HepG2 (cell line): ENCODE data around the gene TAF6. TPM values are rescaled to one million over a fixed set of nuclear protein-coding genes. Genes with fewer than 3 reads are reported as not detected.

ENCODE experiments used
- ATF1 ChIP-seq: IDR thresholded peaks from 2 replicates; pipeline ENCODE4 v1.6.1; 2016; ENCODE audit warnings: mild to moderate bottlenecking, control low read depth
- CENPT ChIP-seq: sonication (generic); formaldehyde crosslinking; IDR thresholded peaks from 2 replicates; pipeline ENCODE4 v1.8.0; 2022; ENCODE audit warnings: low read depth, mild to moderate bottlenecking, moderate library complexity, missing genetic modification reagents
- ETV6 ChIP-seq: sonication (generic); formaldehyde crosslinking; conservative IDR thresholded peaks from 2 replicates; pipeline ENCODE4 v1.4.0; 2020; ENCODE audit warnings: missing genetic modification reagents
- FOSL1 ChIP-seq: sonication (generic); formaldehyde crosslinking; IDR thresholded peaks from 2 replicates; pipeline ENCODE4 v1.9.0; 2021; ENCODE audit warnings: missing genetic modification reagents, borderline replicate concordance
- HDAC6 ChIP-seq: fragments of 200-600 bp; sonication (generic); IDR thresholded peaks from 2 replicates; pipeline ENCODE4 v1.7.0; 2017; ENCODE audit warnings: mild to moderate bottlenecking, antibody characterized with exemption, low read length, low read depth
- HNRNPUL1 ChIP-seq: fragments of 200-400 bp; formaldehyde crosslinking; IDR thresholded peaks from 2 replicates; pipeline ENCODE4 v1.6.1; 2017; ENCODE audit warnings: low read depth, mild to moderate bottlenecking, low read length, moderate library complexity
- KDM2A ChIP-seq: sonication (generic); formaldehyde crosslinking; IDR thresholded peaks from 2 replicates; pipeline ENCODE4 v1.4.0; 2020; ENCODE audit warnings: low read depth, missing genetic modification reagents, borderline replicate concordance
- KDM4B ChIP-seq: sonication (generic); formaldehyde crosslinking; IDR thresholded peaks from 2 replicates; pipeline ENCODE4 v1.4.0; 2020; ENCODE audit warnings: missing genetic modification reagents
- KLF11 ChIP-seq: IDR thresholded peaks from 2 replicates; pipeline ENCODE4 v1.6.1; 2016; ENCODE audit warnings: missing compliant biosample characterization
- NR2F1 ChIP-seq, 2 experiments: fragments of 450-650 bp in 1 of 2; formaldehyde crosslinking in 1 of 2; IDR thresholded peaks; 2 replicates each; pipeline versions ENCODE4 v1.5.0 to v1.6.1; 2016 to 2020; ENCODE audit warnings: mild to moderate bottlenecking in 1 of 2, missing compliant biosample characterization in 1 of 2, missing genetic modification reagents in 1 of 2, moderate library complexity in 1 of 2
- PTBP1 ChIP-seq: fragments of 200-400 bp; formaldehyde crosslinking; IDR thresholded peaks from 2 replicates; pipeline ENCODE4 v1.6.1; 2018; ENCODE audit warnings: low read length, low read depth; ENCODE audit not compliant: poor library complexity, severe bottlenecking
- RFX5 ChIP-seq: IDR thresholded peaks from 2 replicates; pipeline ENCODE4 v1.6.1; 2011; ENCODE audit warnings: low read depth, low read length, improper control_type of control experiment
- SMAD3 ChIP-seq: sonication (generic); formaldehyde crosslinking; IDR thresholded peaks from 2 replicates; pipeline ENCODE4 v1.4.0; 2020; ENCODE audit warnings: missing genetic modification reagents
- STAG1 ChIP-seq: sonication (generic); formaldehyde crosslinking; IDR thresholded peaks from 2 replicates; pipeline ENCODE4 v1.4.0; 2020; ENCODE audit warnings: missing genetic modification reagents
- YY1 ChIP-seq: IDR thresholded peaks from 2 replicates; pipeline ENCODE4 v1.6.1; 2011; ENCODE audit warnings: low read length, low read depth, moderate library complexity, mild to moderate bottlenecking; ENCODE audit not compliant: insufficient read depth, insufficient replicate concordance
- ZNF10 ChIP-seq: sonication (generic); formaldehyde crosslinking; IDR thresholded peaks from 2 replicates; pipeline ENCODE4 v1.4.0; 2020; ENCODE audit warnings: mild to moderate bottlenecking, low read depth, missing genetic modification reagents, borderline replicate concordance
- ZNF326 ChIP-seq: sonication (generic); formaldehyde crosslinking; IDR thresholded peaks from 2 replicates; pipeline ENCODE4 v1.4.0; 2020; ENCODE audit warnings: missing genetic modification reagents, borderline replicate concordance
- ZNF44 ChIP-seq: sonication (generic); formaldehyde crosslinking; IDR thresholded peaks from 2 replicates; pipeline ENCODE4 v1.5.1; 2020; ENCODE audit warnings: mild to moderate bottlenecking, missing genetic modification reagents
- ZNF501 ChIP-seq: sonication (generic); formaldehyde crosslinking; IDR thresholded peaks from 2 replicates; pipeline ENCODE4 v1.5.1; 2020; ENCODE audit warnings: mild to moderate bottlenecking, moderate library complexity, missing genetic modification reagents
- ZNF598 ChIP-seq: sonication (generic); formaldehyde crosslinking; IDR thresholded peaks from 2 replicates; pipeline ENCODE4 v1.5.1; 2020; ENCODE audit warnings: mild to moderate bottlenecking, missing genetic modification reagents, borderline replicate concordance
- ZNF7 ChIP-seq: IDR thresholded peaks from 2 replicates; pipeline ENCODE4 v1.6.1; 2016; ENCODE audit warnings: missing biosample characterization, missing genetic modification reagents
- ZNF782 ChIP-seq: sonication (generic); formaldehyde crosslinking; IDR thresholded peaks from 2 replicates; pipeline ENCODE4 v1.4.0; 2020; ENCODE audit warnings: missing genetic modification reagents, mild to moderate bottlenecking, borderline replicate concordance
- polyA plus RNA-seq, 8 experiments: library from polyadenylated mRNA; depleted of rRNA in 3 of 8; stranded (reverse) in 7 of 8; unstranded in 1 of 8; fragments of >200 nt; fragmentation: Illumina TruSeq in 4 of 8; extraction: Trizol in 4 of 8; gene quantifications; 2 replicates each; pipeline versions ENCODE4 v1.2.1 to v1.2.3, GENCODE V29; 2011 to 2016; ENCODE audit warnings: low read depth in 4 of 8, missing spikeins in 1 of 8, mixed read lengths in 1 of 8; ENCODE audit not compliant: insufficient read depth in 1 of 8
- total RNA-seq, 5 experiments: library from RNA; depleted of rRNA; stranded (reverse); fragments of >200 nt; fragmentation: Illumina TruSeq; extraction: Trizol; gene quantifications; 2 replicates each; pipeline ENCODE4 v1.2.3, GENCODE V29; 2016; ENCODE audit warnings: low read depth in 1 of 5
- TF ChIP-seq, protein P1 (sequence below): sonication (generic); formaldehyde crosslinking; IDR thresholded peaks from 2 replicates; pipeline ENCODE4 v1.8.0; 2022; ENCODE audit warnings: mild to moderate bottlenecking, missing genetic modification reagents
- TF ChIP-seq, protein P2 (sequence below): sonication (generic); formaldehyde crosslinking; IDR thresholded peaks from 2 replicates; pipeline ENCODE4 v1.4.0; 2020; ENCODE audit warnings: missing genetic modification reagents, mild to moderate bottlenecking, borderline replicate concordance
- TF ChIP-seq, protein P3 (sequence below): sonication (generic); formaldehyde crosslinking; IDR thresholded peaks from 2 replicates; pipeline ENCODE4 v1.4.0; 2020; ENCODE audit warnings: missing genetic modification reagents
- TF ChIP-seq, protein P4 (sequence below): sonication (generic); formaldehyde crosslinking; IDR thresholded peaks from 2 replicates; pipeline ENCODE4 v1.8.0; 2022; ENCODE audit warnings: low read depth, missing genetic modification reagents

The TAF6 gene
- total and polyA plus RNA-seq, 2 of the 13 experiments (the other 11 are each of a cell fraction or from before 2014, with no cell fraction given) = 12.9 to 18.8 TPM

DNA sequence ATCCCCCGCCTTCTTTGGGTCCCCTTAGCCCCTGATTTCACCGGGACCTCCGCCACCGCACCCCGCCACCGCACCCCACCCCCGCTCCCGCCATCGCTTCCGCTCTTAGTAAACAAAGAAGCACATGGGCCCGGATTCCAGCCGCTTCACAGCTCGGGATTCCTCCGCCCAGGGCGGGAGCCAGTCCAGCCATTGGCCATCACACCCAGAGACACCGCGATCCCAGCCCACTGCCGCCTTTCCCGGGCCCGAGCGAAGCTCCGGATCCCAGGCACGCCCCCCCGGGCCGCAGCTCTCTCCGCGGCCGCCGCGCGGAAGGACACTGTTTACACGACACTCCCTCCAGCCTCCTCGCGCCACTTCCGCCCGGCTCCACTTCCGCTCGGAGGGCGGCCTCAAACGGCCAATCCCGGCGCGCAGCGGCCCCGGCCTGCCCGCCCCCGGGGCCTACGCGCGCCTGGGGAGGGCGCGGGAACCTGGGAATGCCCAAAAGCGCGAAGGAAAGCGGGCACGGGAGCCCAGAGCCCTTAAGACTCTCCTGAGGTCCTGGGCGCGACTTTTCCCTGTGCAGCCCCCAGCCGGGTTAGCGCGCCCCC, 18.6 kb downstream of the TAF6 start (continued):
- TF ChIP-seq NR2F1 (CRISPR knock-in tag; IDR thresholded peaks at IDR 0.05) = no peak
- no peak for TF ChIP-seq ZNF326 (CRISPR knock-in tag)
- TF ChIP-seq RFX5 = no peak
- TF ChIP-seq ZNF44 (CRISPR knock-in tag) = no peak
- TF ChIP-seq KDM4B (CRISPR knock-in tag) = peak; percentile 96
- TF ChIP-seq ZNF598 = peak; percentile 19; the same call in 1 of the 2 replicates
- TF ChIP-seq CENPT (CRISPR knock-in tag) = no peak
- no peak for TF ChIP-seq ZNF7 (CRISPR knock-in tag)
- TF ChIP-seq HDAC6 = no peak
- TF ChIP-seq ZNF501 (CRISPR knock-in tag) = peak; percentile 83
- TF ChIP-seq, protein P1, sequence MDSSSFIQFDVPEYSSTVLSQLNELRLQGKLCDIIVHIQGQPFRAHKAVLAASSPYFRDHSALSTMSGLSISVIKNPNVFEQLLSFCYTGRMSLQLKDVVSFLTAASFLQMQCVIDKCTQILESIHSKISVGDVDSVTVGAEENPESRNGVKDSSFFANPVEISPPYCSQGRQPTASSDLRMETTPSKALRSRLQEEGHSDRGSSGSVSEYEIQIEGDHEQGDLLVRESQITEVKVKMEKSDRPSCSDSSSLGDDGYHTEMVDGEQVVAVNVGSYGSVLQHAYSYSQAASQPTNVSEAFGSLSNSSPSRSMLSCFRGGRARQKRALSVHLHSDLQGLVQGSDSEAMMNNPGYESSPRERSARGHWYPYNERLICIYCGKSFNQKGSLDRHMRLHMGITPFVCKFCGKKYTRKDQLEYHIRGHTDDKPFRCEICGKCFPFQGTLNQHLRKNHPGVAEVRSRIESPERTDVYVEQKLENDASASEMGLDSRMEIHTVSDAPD (CRISPR knock-in tag) = no peak
- peak; percentile 91 for TF ChIP-seq KDM2A (CRISPR knock-in tag)
- no peak; the same call in 1 of the 2 replicates for TF ChIP-seq STAG1 (CRISPR knock-in tag)
- TF ChIP-seq FOSL1 (CRISPR knock-in tag) = no peak
- no peak for TF ChIP-seq ZNF782 (CRISPR knock-in tag)
- no peak for TF ChIP-seq ZNF10 (CRISPR knock-in tag)
- TF ChIP-seq HNRNPUL1 = peak; percentile 88
- TF ChIP-seq SMAD3 = no peak; the same call in 1 of the 2 replicates
- peak; percentile 74 for TF ChIP-seq ATF1
- TF ChIP-seq, protein P2, sequence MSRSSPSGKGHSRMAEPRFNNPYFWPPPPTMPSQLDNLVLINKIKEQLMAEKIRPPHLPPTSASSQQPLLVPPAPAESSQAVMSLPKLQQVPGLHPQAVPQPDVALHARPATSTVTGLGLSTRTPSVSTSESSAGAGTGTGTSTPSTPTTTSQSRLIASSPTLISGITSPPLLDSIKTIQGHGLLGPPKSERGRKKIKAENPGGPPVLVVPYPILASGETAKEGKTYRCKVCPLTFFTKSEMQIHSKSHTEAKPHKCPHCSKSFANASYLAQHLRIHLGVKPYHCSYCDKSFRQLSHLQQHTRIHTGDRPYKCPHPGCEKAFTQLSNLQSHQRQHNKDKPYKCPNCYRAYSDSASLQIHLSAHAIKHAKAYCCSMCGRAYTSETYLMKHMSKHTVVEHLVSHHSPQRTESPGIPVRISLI = peak; percentile 49; the same call in 1 of the 2 replicates
- TF ChIP-seq KLF11 (CRISPR knock-in tag) = no peak
- TF ChIP-seq, protein P3, sequence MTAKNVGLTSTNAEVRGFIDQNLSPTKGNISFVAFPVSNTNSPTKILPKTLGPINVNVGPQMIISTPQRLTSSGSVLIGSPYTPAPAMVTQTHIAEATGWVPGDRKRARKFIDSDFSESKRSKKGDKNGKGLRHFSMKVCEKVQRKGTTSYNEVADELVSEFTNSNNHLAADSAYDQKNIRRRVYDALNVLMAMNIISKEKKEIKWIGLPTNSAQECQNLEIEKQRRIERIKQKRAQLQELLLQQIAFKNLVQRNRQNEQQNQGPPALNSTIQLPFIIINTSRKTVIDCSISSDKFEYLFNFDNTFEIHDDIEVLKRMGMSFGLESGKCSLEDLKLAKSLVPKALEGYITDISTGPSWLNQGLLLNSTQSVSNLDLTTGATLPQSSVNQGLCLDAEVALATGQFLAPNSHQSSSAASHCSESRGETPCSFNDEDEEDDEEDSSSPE = peak; percentile 89
- no peak for TF ChIP-seq PTBP1
- TF ChIP-seq, protein P4, sequence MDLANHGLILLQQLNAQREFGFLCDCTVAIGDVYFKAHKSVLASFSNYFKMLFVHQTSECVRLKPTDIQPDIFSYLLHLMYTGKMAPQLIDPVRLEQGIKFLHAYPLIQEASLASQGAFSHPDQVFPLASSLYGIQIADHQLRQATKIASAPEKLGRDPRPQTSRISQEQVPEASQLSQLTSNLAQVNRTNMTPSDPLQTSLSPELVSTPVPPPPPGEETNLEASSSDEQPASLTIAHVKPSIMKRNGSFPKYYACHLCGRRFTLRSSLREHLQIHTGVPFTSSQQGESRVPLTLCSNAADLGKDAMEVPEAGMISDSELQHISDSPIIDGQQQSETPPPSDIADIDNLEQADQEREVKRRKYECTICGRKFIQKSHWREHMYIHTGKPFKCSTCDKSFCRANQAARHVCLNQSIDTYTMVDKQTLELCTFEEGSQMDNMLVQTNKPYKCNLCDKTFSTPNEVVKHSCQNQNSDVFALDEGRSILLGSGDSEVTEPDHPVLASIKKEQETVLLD (CRISPR knock-in tag) = peak; percentile 93
- 0 out of 2 replicates have a peak, but pooled peaks have one; percentile 72 for TF ChIP-seq ETV6 (CRISPR knock-in tag)
- peak; percentile 78 for TF ChIP-seq YY1
